DMS79 treated with DMSO at 0.1 percent for 48 hours (cell line): ENCODE data around the gene CDSN.
A peak's percentile ranks its signal among the peaks of the same experiment; 100 is the strongest.
"Not testable (repeated sequence)": the region's sequence is repeated elsewhere in the genome, so short reads cannot be mapped to it uniquely, and the experiment has no call there.

Experiments used
- DNase-seq: peaks from one replicate; lab custom pipeline; 2025; lab: John Stamatoyannopoulos, UW

The CDSN gene

GRCh38 chr6:31120151-31120915 is at the start of gene CDSN:
TSS of gene CDSN (minus strand) at chr6:31120446. CDS start at chr6:31120419, 27 bp downstream.
- no peak for DNase-seq

- DNase-seq, result no peak
These were observed 49.0 kb upstream of the CDSN start for GRCh38 chr6:31169123-31169857.

- DNase-seq, result no peak
These were observed 48.4 kb upstream of the CDSN start for GRCh38 chr6:31168606-31169005.

- no peak for DNase-seq
These were observed 45.7 kb upstream of the CDSN start for GRCh38 chr6:31165986-31166385.

GRCh38 chr6:31165064-31165832 is 45.0 kb upstream of the CDSN start:
- not testable (repeated sequence) for DNase-seq

GRCh38 chr6:31164475-31165063 is 44.3 kb upstream of the CDSN start:
- DNase-seq, result not testable (repeated sequence)

GRCh38 chr6:31163922-31164321 is 43.7 kb upstream of the CDSN start:
- no peak for DNase-seq

GRCh38 chr6:31162463-31163165 is 42.4 kb upstream of the CDSN start:
- no peak for DNase-seq

- no peak for DNase-seq
These were observed 41.2 kb upstream of the CDSN start for GRCh38 chr6:31161216-31162126.

- DNase-seq, result peak; percentile 54
These were observed 38.9 kb upstream of the CDSN start for GRCh38 chr6:31158863-31159855.

- peak; percentile 99 for DNase-seq
These were observed 38.1 kb upstream of the CDSN start, which contains the start of gene TCF19 for GRCh38 chr6:31158140-31158862. TSS of gene TCF19 (plus strand) at chr6:31158589. CDS start at chr6:31159470, 881 bp downstream.

- peak; percentile 33 for DNase-seq
These were observed 37.4 kb upstream of the CDSN start, which contains the start of gene CCHCR1 for GRCh38 chr6:31157513-31158139. TSS of gene CCHCR1 (minus strand) at chr6:31157802. CDS start at chr6:31157600, 202 bp downstream.

GRCh38 chr6:31156641-31157040 is 36.4 kb upstream of the CDSN start:
- DNase-seq, result no peak

GRCh38 chr6:31154436-31154835 is 34.2 kb upstream of the CDSN start:
- DNase-seq, result no peak

- no peak for DNase-seq
These were observed 32.5 kb upstream of the CDSN start for GRCh38 chr6:31152781-31153180.

- no peak for DNase-seq
These were observed 29.7 kb upstream of the CDSN start for GRCh38 chr6:31149827-31150447.

- DNase-seq, result no peak
These were observed 25.1 kb upstream of the CDSN start for GRCh38 chr6:31145386-31145785.
